HG02623 (cell line): Measurements from ENCODE around the gene SLC9A4.
"Not testable (repeated sequence)": the region's sequence is repeated elsewhere in the genome, so short reads cannot be mapped to it uniquely, and the experiment has no call there.

ENCODE experiments used
- ATAC-seq: cut with Tn5 transposase; IDR thresholded peaks from one replicate; pipeline ENCODE4 v1.9.1; 2021; ENCODE audit warnings: moderate library complexity; ENCODE audit not compliant: unreplicated experiment

The SLC9A4 gene

GRCh38 chr2:102544182-102544581 lies 71.2 kb downstream of the SLC9A4 start:
- ATAC-seq, result no peak

GRCh38 chr2:102547462-102547861 lies 74.4 kb downstream of the SLC9A4 start:
- no peak for ATAC-seq

- no peak for ATAC-seq
These were observed 76.0 kb downstream of the SLC9A4 start for GRCh38 chr2:102549027-102549426.

DNA sequence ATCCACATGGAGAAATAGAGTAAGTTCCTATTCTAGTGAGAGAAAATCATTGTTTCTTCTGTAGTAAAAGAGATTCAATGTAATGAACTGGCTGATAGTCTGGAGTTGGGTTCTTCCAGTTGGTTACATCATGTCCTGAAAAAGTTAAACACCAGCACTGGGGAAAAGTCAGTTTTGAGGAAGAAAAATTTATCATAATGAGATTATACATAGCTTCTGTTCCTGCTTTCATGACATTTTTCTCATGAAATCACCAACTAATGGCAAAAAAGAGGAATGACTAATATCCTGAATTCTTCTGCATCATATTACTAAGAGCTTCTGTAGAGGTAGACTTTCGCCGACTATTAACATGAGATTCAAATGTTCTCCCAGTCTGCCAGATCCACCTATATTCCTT lies 77.1 kb downstream of the SLC9A4 start:
- ATAC-seq, result no peak

DNA sequence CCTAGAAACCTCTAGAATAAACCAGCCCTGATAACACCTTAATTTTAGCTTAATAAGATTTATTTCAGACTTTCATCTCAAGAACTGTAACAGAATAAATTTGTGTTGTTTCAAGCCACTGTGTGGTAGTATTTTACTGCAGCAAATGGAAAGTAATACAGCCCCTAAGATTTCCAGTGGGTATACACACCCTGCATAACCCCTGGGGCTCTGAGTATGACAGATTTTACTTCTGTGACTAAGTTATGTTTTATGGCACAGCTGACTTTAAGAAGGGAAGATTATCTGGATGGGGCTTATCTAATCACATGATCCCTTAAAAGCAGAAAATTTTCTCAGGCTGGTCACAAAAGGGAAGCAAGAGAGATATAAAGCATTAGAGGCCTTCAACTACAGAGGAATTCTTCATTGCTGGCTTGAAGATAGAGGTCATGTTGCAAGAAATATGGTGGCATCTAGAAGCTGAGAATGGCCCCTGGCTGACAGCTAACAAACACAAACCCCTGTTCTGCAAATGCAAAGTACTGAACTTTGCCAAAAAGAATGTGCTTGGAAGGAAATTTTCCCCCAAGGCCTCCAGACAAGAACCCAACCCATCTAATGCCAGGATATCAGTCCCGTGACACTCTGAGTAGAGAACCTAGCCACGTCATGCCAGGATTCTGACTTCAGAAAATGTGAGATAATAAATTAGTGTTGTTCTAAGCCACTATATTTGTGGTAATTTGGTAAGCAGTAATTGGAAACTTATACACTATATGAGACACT lies 78.5 kb downstream of the SLC9A4 start:
- ATAC-seq, result no peak

DNA sequence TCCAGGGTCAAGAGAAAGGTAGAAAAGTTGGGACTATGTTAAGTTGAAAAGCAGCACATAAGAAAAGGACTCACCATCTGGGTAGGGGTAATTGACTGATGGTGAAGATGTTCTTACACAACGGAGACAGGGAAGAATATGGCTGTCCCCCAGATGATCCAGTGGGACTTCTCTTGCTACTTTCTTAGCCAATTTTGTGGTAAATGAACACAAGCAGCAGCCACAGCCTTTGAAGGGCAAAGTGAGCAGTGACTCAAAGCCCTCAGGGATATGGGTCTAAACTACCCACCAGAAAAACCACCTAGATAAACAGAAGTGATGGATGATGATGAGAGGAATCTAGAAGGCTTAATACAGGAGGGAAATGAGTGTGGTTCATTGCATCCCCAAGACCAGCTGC lies 80.6 kb downstream of the SLC9A4 start:
- ATAC-seq, result no peak

DNA sequence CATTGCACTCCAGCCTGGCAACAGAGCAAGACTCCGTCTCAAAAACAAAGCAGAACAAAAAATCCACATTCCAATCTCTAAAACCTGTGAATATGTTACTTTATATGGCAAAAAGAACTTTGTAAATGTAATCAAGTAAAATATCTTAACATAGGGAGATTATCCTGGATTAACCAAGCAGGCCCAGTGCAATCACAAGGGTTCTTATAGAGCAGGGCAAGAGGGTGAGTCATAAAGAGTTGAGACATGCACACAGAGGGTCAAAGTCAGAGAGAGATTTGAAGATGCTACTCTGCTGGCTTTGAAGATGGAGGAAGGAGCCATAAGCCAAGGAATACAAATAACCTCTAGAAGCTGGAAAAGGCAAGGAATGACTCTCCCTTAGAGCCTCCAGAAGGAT lies 85.4 kb downstream of the SLC9A4 start:
- ATAC-seq, result no peak

DNA sequence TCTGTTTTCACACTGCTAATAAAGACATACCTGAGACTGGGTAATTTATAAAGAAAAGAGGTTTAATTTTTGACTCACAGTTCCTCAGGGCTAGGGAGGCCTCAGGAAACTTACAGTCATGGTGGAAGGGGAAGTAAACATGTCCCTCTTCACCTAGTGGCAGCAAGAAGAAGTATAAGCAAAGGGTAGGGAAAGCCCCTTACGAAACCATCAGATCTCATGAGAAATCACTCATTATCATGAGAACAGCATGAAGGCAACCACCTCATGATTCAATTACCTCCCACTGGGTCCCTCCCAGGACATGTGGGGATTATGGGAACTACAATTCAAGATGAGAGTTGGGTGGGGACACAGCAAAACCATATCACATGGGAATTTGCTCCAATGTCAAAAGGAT lies 89.5 kb downstream of the SLC9A4 start:
- not testable (repeated sequence) for ATAC-seq

- ATAC-seq, result no peak
These were observed 102.9 kb downstream of the SLC9A4 start for GRCh38 chr2:102575888-102576287.

DNA sequence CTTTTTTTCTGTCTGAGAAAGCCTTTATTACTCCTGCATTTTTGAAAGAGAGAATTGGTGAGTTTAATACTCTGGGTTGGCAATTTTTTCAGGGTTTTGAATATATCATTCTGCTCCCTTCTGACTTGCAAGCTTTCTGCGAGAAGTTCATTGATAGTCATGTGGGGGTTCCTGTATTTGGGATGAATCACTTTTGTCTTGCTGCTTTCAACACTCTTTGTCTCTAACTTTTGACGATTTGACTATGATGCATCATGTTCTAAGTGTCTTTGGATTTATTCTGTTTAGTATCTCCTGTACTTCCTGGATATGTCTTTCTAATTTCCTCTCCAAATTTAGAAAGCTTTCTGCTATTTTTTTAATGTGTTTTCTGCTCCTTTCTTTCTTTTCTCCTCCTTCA lies 105.3 kb downstream of the SLC9A4 start:
- no peak for ATAC-seq

- ATAC-seq, result no peak
These were observed 108.9 kb downstream of the SLC9A4 start for GRCh38 chr2:102581911-102582310.

GRCh38 chr2:102582845-102583244 lies 109.8 kb downstream of the SLC9A4 start:
- no peak for ATAC-seq
